ENCODE measurements around the gene SLC1A4.
"Not testable (repeated sequence)": the region's sequence is repeated elsewhere in the genome, so short reads cannot be mapped to it uniquely, and the experiment has no call there.

Gene SLC1A4

DNA sequence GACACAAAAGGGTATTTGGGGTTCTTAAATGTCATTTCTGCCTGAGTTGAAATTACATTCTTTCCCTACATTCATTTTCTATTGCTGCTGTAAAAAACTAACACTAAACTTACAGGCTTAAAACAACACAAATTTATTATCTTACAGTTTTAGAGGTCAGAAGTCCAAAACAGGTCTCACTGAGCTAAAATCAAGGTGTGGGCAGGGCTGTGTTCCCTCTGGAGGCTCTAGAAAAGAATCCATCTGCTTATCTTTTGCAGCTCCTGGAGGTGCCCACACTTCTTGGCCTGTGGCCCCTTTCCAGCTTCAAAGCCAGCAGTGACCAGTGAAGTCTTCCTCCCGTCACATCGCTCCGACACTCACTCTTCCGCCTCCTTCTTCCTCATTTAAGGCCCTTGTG is 23.2 kb upstream of the SLC1A4 start:
- Histone ChIP-seq H3K27me3 (ENCODE audit: insufficient read depth, insufficient read length) (no peaks in the 10 kb centered on the region), H3K36me3 (ENCODE audit: insufficient read depth, insufficient read length, low read length) (no peaks in the 10 kb centered on the region), H3K4me1 (ENCODE audit: insufficient read depth, insufficient read length) (no peaks in the 10 kb centered on the region), H3K4me3 (ENCODE audit: insufficient read length, low read depth) (no peak overlapping the region), H3K9me3 (ENCODE audit: insufficient read depth, low read length) (no peaks in the 10 kb centered on the region), H3K9ac (ENCODE audit: insufficient read length, low read depth) (no peak overlapping the region)
- TF ChIP-seq YY1 (IDR thresholded peaks at IDR 0.05; ENCODE audit: insufficient read depth, insufficient read length) (no peak), SUZ12 (IDR thresholded peaks at IDR 0.05; ENCODE audit: extremely low read depth, insufficient read depth, insufficient read length) (no peak), ZNF274 (IDR thresholded peaks at IDR 0.05; ENCODE audit: low read depth, low read length) (no peak)
- no peak for DNase-seq (ENCODE audit: low read depth, low spot score)

DNA sequence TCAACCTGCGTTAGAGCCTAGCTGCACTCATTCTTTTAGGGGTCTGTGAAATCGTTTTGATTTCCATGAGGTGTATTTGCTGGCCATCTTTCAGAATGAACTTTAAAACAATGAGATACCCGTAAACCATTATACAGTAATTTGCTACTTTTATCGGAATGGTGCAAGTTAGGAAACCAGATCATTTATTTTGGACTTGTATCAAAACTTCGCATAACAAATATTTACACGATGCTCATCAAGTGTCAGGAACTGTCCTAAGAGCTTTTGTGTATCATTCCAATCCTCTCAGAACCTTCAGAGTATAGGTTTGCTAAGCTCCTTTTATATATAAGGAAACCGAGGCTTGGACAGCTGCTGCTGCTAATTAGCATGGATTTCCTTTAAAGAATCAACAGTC is 22.4 kb upstream of the SLC1A4 start:
- Histone ChIP-seq H3K4me1 (ENCODE audit: insufficient read depth, insufficient read length) (no peaks in the 10 kb centered on the region), H3K9me3 (ENCODE audit: insufficient read depth, low read length) (no peaks in the 10 kb centered on the region), H3K4me3 (ENCODE audit: insufficient read length, low read depth) (no peak overlapping the region), H3K9ac (ENCODE audit: insufficient read length, low read depth) (no peak overlapping the region), H3K36me3 (ENCODE audit: insufficient read depth, insufficient read length, low read length) (no peaks in the 10 kb centered on the region), H3K27me3 (ENCODE audit: insufficient read depth, insufficient read length) (no peaks in the 10 kb centered on the region)
- no peak for DNase-seq (ENCODE audit: low read depth, low spot score)
- TF ChIP-seq SUZ12 (IDR thresholded peaks at IDR 0.05; ENCODE audit: extremely low read depth, insufficient read depth, insufficient read length) (no peak), ZNF274 (IDR thresholded peaks at IDR 0.05; ENCODE audit: low read depth, low read length) (no peak), YY1 (IDR thresholded peaks at IDR 0.05; ENCODE audit: insufficient read depth, insufficient read length) (no peak)

DNA sequence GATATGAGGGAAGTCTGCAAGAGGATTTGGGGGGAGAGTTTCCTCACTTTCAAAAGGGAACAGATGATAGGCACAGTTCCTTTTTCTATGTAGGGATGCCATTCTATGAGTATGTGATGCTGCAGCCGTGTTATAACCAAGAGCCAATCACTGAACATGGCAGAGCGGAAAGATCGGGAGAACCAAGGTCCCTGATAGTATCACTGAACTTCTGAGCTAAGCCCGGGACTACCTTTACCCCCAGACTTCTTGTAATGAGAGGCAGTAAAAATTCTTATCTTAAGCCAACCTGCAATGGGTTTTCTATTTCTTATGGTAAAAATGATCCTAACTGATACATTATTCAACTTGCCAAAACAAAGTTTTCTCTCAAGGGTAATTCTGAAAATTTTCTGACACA is 21.6 kb upstream of the SLC1A4 start:
- H3K9me3 ChIP-seq (ENCODE audit: insufficient read depth, low read length), result no peaks in the 10 kb centered on the region
- no peak for TF ChIP-seq ZNF274 (IDR thresholded peaks at IDR 0.05; ENCODE audit: low read depth, low read length)
- no peak for TF ChIP-seq YY1 (IDR thresholded peaks at IDR 0.05; ENCODE audit: insufficient read depth, insufficient read length)
- no peak for TF ChIP-seq SUZ12 (IDR thresholded peaks at IDR 0.05; ENCODE audit: extremely low read depth, insufficient read depth, insufficient read length)

DNA sequence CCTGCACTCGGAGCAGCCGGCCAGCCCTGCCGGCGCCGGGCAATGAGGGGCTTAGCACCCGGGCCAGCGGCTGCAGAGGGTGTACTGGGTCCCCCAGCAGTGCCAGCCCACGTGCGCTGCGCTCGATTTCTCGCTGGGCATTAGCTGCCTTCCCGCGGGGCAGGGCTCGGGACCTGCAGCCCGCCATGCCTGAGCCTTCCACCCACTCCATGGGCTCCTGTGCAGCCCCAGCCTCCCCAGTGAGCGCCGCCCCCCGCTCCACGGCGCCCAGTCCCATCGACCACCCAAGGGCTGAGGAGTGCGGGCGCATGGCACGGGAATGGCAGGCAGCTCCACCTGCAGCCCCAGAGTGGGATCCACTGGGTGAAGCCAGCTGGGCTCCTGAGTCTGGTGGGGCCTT is 20.1 kb upstream of the SLC1A4 start:
- H3K4me1 ChIP-seq (ENCODE audit: insufficient read depth, insufficient read length); H3K36me3 ChIP-seq (ENCODE audit: insufficient read depth, insufficient read length, low read length); H3K27me3 ChIP-seq (ENCODE audit: insufficient read depth, insufficient read length); H3K4me3 ChIP-seq (ENCODE audit: insufficient read length, low read depth); H3K9ac ChIP-seq (ENCODE audit: insufficient read length, low read depth); H3K9me3 ChIP-seq (ENCODE audit: insufficient read depth, low read length); DNase-seq (ENCODE audit: low read depth, low spot score): not testable (repeated sequence)

More for the DNA sequence above, 21.6 kb upstream of the SLC1A4 start:
- Histone ChIP-seq H3K36me3 (ENCODE audit: insufficient read depth, insufficient read length, low read length) (no peaks in the 10 kb centered on the region), H3K4me1 (ENCODE audit: insufficient read depth, insufficient read length) (no peaks in the 10 kb centered on the region), H3K27me3 (ENCODE audit: insufficient read depth, insufficient read length) (no peaks in the 10 kb centered on the region), H3K4me3 (ENCODE audit: insufficient read length, low read depth) (no peak overlapping the region), H3K9ac (ENCODE audit: insufficient read length, low read depth) (no peak overlapping the region)
- no peak for DNase-seq (ENCODE audit: low read depth, low spot score)

DNA sequence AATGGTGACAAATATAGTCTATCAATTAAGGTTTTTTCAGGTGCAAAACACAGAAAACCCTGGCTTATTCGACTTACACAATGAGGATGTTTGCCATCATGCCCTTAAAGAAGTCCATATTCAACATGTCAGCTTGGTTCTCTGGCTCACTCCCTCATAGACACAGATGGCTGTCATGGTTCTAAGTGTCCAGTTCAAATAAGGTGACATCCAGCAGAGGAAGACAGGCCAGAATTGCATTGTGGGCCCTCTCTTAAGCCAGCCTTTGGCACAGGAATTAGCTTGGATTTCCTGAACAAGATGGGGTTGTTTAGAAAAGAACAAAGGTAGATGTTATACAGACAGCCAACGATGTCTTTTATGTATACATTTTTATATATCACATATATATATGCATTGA is 18.7 kb upstream of the SLC1A4 start:
- no peak for DNase-seq (ENCODE audit: low read depth, low spot score)
- no peak for TF ChIP-seq SUZ12 (IDR thresholded peaks at IDR 0.05; ENCODE audit: extremely low read depth, insufficient read depth, insufficient read length)
- no peak for TF ChIP-seq YY1 (IDR thresholded peaks at IDR 0.05; ENCODE audit: insufficient read depth, insufficient read length)
- no peak for TF ChIP-seq ZNF274 (IDR thresholded peaks at IDR 0.05; ENCODE audit: low read depth, low read length)
- no peaks in the 10 kb centered on the region for H3K9me3 ChIP-seq (ENCODE audit: insufficient read depth, low read length)
- H3K36me3 ChIP-seq (ENCODE audit: insufficient read depth, insufficient read length, low read length), result no peaks in the 10 kb centered on the region
- H3K4me1 ChIP-seq (ENCODE audit: insufficient read depth, insufficient read length), result peaks cover 3% of the 10 kb centered on the region
- H3K9ac ChIP-seq (ENCODE audit: insufficient read length, low read depth), result no peak overlapping the region
- no peaks in the 10 kb centered on the region for H3K27me3 ChIP-seq (ENCODE audit: insufficient read depth, insufficient read length)
- no peak overlapping the region for H3K4me3 ChIP-seq (ENCODE audit: insufficient read length, low read depth)

DNA sequence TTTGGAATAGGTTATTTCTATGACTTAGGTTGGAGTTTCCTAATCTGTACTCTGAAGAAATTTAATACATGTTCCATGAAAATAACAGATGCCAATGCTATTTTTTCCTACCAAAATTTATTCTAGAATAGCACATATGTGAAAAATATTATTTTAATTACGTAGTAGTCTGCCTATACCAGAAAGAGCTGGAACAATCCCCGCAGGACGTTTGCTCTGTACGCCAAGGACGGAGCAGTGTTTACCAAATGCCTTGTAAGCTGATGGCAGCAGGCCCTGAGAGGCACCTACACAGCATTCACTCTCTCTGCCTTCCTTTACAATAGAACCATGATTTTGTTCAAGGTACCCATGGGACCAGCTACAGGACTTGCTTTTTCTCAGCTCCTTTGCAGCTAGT is 16.8 kb upstream of the SLC1A4 start:
- no peak overlapping the region for H3K9ac ChIP-seq (ENCODE audit: insufficient read length, low read depth)
- H3K4me1 ChIP-seq (ENCODE audit: insufficient read depth, insufficient read length), result peaks cover 3% of the 10 kb centered on the region
- no peaks in the 10 kb centered on the region for H3K9me3 ChIP-seq (ENCODE audit: insufficient read depth, low read length)

DNA sequence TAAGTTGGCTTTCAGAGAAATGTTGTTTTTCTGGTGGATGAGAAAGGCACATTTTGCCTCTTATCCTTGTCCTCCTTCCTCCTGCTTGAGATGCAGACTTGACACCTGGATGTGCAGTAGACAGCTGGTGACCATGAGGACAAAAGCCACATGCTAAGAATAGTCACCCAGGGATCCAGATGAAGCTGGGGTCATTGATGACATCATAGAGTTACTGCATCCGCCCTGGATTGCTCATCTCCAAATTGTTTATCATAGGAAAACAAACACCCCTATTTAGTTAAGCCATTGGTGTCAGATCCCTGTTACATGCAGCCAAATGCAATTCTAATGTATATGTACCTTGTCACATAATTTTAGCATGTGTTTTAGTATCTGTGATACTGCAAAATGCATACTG is 16.3 kb upstream of the SLC1A4 start:
- TF ChIP-seq YY1 (IDR thresholded peaks at IDR 0.05; ENCODE audit: insufficient read depth, insufficient read length) (no peak), SUZ12 (IDR thresholded peaks at IDR 0.05; ENCODE audit: extremely low read depth, insufficient read depth, insufficient read length) (no peak), ZNF274 (IDR thresholded peaks at IDR 0.05; ENCODE audit: low read depth, low read length) (no peak)
- Histone ChIP-seq H3K9me3 (ENCODE audit: insufficient read depth, low read length) (no peaks in the 10 kb centered on the region), H3K27me3 (ENCODE audit: insufficient read depth, insufficient read length) (no peaks in the 10 kb centered on the region), H3K9ac (ENCODE audit: insufficient read length, low read depth) (no peak overlapping the region), H3K4me3 (ENCODE audit: insufficient read length, low read depth) (no peak overlapping the region), H3K36me3 (ENCODE audit: insufficient read depth, insufficient read length, low read length) (no peaks in the 10 kb centered on the region), H3K4me1 (ENCODE audit: insufficient read depth, insufficient read length) (peaks cover 3% of the 10 kb centered on the region)
- no peak for DNase-seq (ENCODE audit: low read depth, low spot score)

More for the DNA sequence above, 16.8 kb upstream of the SLC1A4 start:
- no peak for TF ChIP-seq YY1 (IDR thresholded peaks at IDR 0.05; ENCODE audit: insufficient read depth, insufficient read length)
- no peak for TF ChIP-seq SUZ12 (IDR thresholded peaks at IDR 0.05; ENCODE audit: extremely low read depth, insufficient read depth, insufficient read length)
- no peak for TF ChIP-seq ZNF274 (IDR thresholded peaks at IDR 0.05; ENCODE audit: low read depth, low read length)
- Histone ChIP-seq H3K36me3 (ENCODE audit: insufficient read depth, insufficient read length, low read length) (no peaks in the 10 kb centered on the region), H3K4me3 (ENCODE audit: insufficient read length, low read depth) (no peak overlapping the region), H3K27me3 (ENCODE audit: insufficient read depth, insufficient read length) (no peaks in the 10 kb centered on the region)
- DNase-seq (ENCODE audit: low read depth, low spot score), result no peak

DNA sequence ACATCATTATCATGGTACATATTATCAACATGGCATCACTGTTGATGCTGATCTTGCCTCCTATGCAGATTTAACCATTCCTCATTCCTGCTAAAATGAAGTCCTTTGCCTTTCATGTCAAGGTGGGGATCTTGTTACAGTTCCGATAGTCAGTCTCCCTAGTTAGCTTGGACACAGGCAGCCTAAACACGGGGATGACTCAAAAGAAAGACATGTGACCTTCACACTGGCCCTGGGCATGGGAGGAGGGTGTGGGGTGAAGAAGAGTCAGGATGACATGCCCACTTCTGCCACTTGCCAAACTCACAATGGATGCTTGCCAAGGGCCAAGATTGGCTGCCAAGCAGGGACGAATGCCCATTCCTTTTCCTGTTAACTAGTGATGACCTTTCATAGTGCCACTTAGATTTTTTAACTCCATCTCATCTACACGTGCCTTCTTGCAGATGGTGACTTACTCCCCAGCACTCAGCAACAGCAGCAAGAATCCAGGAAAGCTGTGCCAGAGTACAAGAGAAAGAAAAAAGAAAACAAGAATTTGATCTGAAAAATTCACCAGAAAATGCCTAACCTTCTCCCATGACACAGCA is 13.9 kb upstream of the SLC1A4 start:
- TF ChIP-seq YY1 (IDR thresholded peaks at IDR 0.05; ENCODE audit: insufficient read depth, insufficient read length) (no peak), ZNF274 (IDR thresholded peaks at IDR 0.05; ENCODE audit: low read depth, low read length) (no peak), SUZ12 (IDR thresholded peaks at IDR 0.05; ENCODE audit: extremely low read depth, insufficient read depth, insufficient read length) (no peak)
- peaks cover 3% of the 10 kb centered on the region for H3K4me1 ChIP-seq (ENCODE audit: insufficient read depth, insufficient read length)
- H3K4me3 ChIP-seq (ENCODE audit: insufficient read length, low read depth), result no peak overlapping the region
- H3K27me3 ChIP-seq (ENCODE audit: insufficient read depth, insufficient read length), result no peaks in the 10 kb centered on the region
- no peaks in the 10 kb centered on the region for H3K9me3 ChIP-seq (ENCODE audit: insufficient read depth, low read length)
- no peaks in the 10 kb centered on the region for H3K36me3 ChIP-seq (ENCODE audit: insufficient read depth, insufficient read length, low read length)
- no peak overlapping the region for H3K9ac ChIP-seq (ENCODE audit: insufficient read length, low read depth)
- no peak for DNase-seq (ENCODE audit: low read depth, low spot score)

Data from NT2/D1 (cell line).